BLaER1 treated with 17β-estradiol and CSF1 and Interleukin-3, amounts not matched to agents 10 nM and 100 nM (cell line): ENCODE results near the gene PRKG1.

Source experiments
- H3K27ac ChIP-seq, 11 experiments: shearing (Covaris generic); formaldehyde crosslinking; 2 replicates each; pipeline ENCODE4 v1.8.1; 2022
- H3K27me3 ChIP-seq, 11 experiments: shearing (Covaris generic); formaldehyde crosslinking; 2 replicates each; pipeline ENCODE4 v1.8.1; 2022
- H3K36me3 ChIP-seq, 11 experiments: shearing (Covaris generic); formaldehyde crosslinking; 2 replicates each; pipeline ENCODE4 v1.8.1; 2022
- H3K4me1 ChIP-seq, 10 experiments: shearing (Covaris generic); formaldehyde crosslinking; 2 replicates each; pipeline ENCODE4 v1.8.1; 2022
- H3K4me2 ChIP-seq, 11 experiments: shearing (Covaris generic); formaldehyde crosslinking; 2 replicates each; pipeline ENCODE4 v1.8.1; 2022
- H3K4me3 ChIP-seq, 10 experiments: shearing (Covaris generic); formaldehyde crosslinking; 2 replicates each; pipeline ENCODE4 v1.8.1; 2022
- H3K9ac ChIP-seq, 11 experiments: shearing (Covaris generic); formaldehyde crosslinking; 2 replicates each; pipeline ENCODE4 v1.8.1; 2022
- H3K9me3 ChIP-seq, 11 experiments: shearing (Covaris generic); formaldehyde crosslinking; replicated peaks in 1 of 11; 2 replicates each; pipeline ENCODE4 v1.8.1; 2022
- H4K20me1 ChIP-seq, 11 experiments: shearing (Covaris generic); formaldehyde crosslinking; 2 replicates each; pipeline ENCODE4 v1.8.1; 2022
- Cebpa-rat ChIP-seq, 11 experiments: shearing (Covaris generic); IDR thresholded peaks; 2 replicates each; pipeline ENCODE4 v1.8.1; 2022

The PRKG1 gene

GRCh38 chr10:52210161-52210560 is 1135.9 kb downstream of the PRKG1 start:
- H3K27ac ChIP-seq: no peak overlapping the region
- H3K4me3 ChIP-seq: no peak overlapping the region
- H3K36me3 ChIP-seq: no peaks in the 10 kb centered on the region
- H4K20me1 ChIP-seq: no peaks in the 10 kb centered on the region
- peaks cover 0 to 34% (median 13%) of the 10 kb centered on the region in 10 experiments; a peak in 10 of 20 replicates for H3K4me1 ChIP-seq
- no peaks in the 10 kb centered on the region for H3K27me3 ChIP-seq
- peaks cover 0 to 7% (median 0%) of the 10 kb centered on the region in 11 experiments; a peak in 1 of 22 replicates for H3K9me3 ChIP-seq
- no peak overlapping the region for H3K9ac ChIP-seq
- peak overlapping the region in 2 of 11 experiments; percentile 18; a peak in 1 of 22 replicates for H3K4me2 ChIP-seq
- no peak for TF ChIP-seq Cebpa-rat (IDR thresholded peaks at IDR 0.05)

- Histone ChIP-seq H3K9me3 (peaks cover 0 to 1% (median 0%) of the 10 kb centered on the region in 11 experiments; a peak in 1 of 22 replicates), H3K4me1 (peaks cover 12 to 47% (median 26%) of the 10 kb centered on the region in 10 experiments), H3K36me3 (no peaks in the 10 kb centered on the region), H3K9ac (no peak overlapping the region), H3K4me2 (peak overlapping the region in 1 of 11 experiments; percentile 9; a peak in 2 of 22 replicates), H3K27ac (no peak overlapping the region), H3K4me3 (no peak overlapping the region), H4K20me1 (no peaks in the 10 kb centered on the region), H3K27me3 (no peaks in the 10 kb centered on the region)
- no peak for TF ChIP-seq Cebpa-rat (IDR thresholded peaks at IDR 0.05)
These were observed 1137.8 kb downstream of the PRKG1 start for GRCh38 chr10:52212062-52212461.

GRCh38 chr10:52212802-52213201 is 1138.5 kb downstream of the PRKG1 start:
- Histone ChIP-seq H3K27me3 (no peaks in the 10 kb centered on the region), H3K4me3 (no peak overlapping the region), H3K4me1 (peaks cover 19 to 54% (median 33%) of the 10 kb centered on the region in 10 experiments), H3K4me2 (0 out of 22 replicates have a peak overlapping the region, but pooled peaks of 1 of the 11 experiments have one; percentile 22), H3K36me3 (no peaks in the 10 kb centered on the region), H3K27ac (no peak overlapping the region), H3K9ac (no peak overlapping the region), H4K20me1 (no peaks in the 10 kb centered on the region), H3K9me3 (no peaks in the 10 kb centered on the region)
- TF ChIP-seq Cebpa-rat (IDR thresholded peaks at IDR 0.05): no peak

GRCh38 chr10:52213321-52213752 is 1139.0 kb downstream of the PRKG1 start:
- H3K36me3 ChIP-seq: no peaks in the 10 kb centered on the region
- H3K9me3 ChIP-seq: no peaks in the 10 kb centered on the region
- peak overlapping the region in 5 of 11 experiments; percentile 22 to 26 (median 25); a peak in 7 of 22 replicates for H3K4me2 ChIP-seq
- H3K4me1 ChIP-seq: peaks cover 24 to 60% (median 38%) of the 10 kb centered on the region in 10 experiments
- H4K20me1 ChIP-seq: no peaks in the 10 kb centered on the region
- H3K27me3 ChIP-seq: no peaks in the 10 kb centered on the region
- no peak for TF ChIP-seq Cebpa-rat (IDR thresholded peaks at IDR 0.05)
- no peak overlapping the region for H3K9ac ChIP-seq
- no peak overlapping the region for H3K4me3 ChIP-seq
- H3K27ac ChIP-seq: no peak overlapping the region; a peak in 1 of 22 replicates

GRCh38 chr10:52215745-52216361 is 1141.6 kb downstream of the PRKG1 start:
- no peak for TF ChIP-seq Cebpa-rat (IDR thresholded peaks at IDR 0.05)
- H4K20me1 ChIP-seq: no peaks in the 10 kb centered on the region
- H3K9ac ChIP-seq: peak overlapping the region in 7 of 11 experiments; percentile 35 to 73 (median 65); a peak in 14 of 22 replicates

GRCh38 chr10:52216852-52217251 is 1142.6 kb downstream of the PRKG1 start:
- peak in 4 of 11 experiments; percentile 22 to 82 (median 48); a peak in 4 of 22 replicates for TF ChIP-seq Cebpa-rat (IDR thresholded peaks at IDR 0.05)
- Histone ChIP-seq H3K27ac (peak overlapping the region in 10 of 11 experiments; percentile 25 to 86 (median 74); a peak in 20 of 22 replicates), H3K4me2 (peak overlapping the region; percentile 76 to 94 (median 83); a peak in 21 of 22 replicates), H3K4me3 (peak overlapping the region; percentile 8 to 53 (median 34); a peak in 12 of 20 replicates), H3K4me1 (peaks cover 25 to 92% (median 49%) of the 10 kb centered on the region in 10 experiments), H4K20me1 (no peaks in the 10 kb centered on the region), H3K9ac (peak overlapping the region in 8 of 11 experiments; percentile 24 to 73 (median 56); a peak in 14 of 22 replicates), H3K36me3 (no peaks in the 10 kb centered on the region), H3K27me3 (no peaks in the 10 kb centered on the region), H3K9me3 (peaks cover 0 to 10% (median 0%) of the 10 kb centered on the region in 11 experiments; a peak in 3 of 22 replicates)

More at GRCh38 chr10:52215745-52216361, 1141.6 kb downstream of the PRKG1 start:
- Histone ChIP-seq H3K4me3 (peak overlapping the region in 6 of 10 experiments; percentile 20 to 53 (median 42); a peak in 8 of 20 replicates), H3K27ac (peak overlapping the region in 9 of 11 experiments; percentile 21 to 86 (median 77); a peak in 17 of 22 replicates), H3K9me3 (peaks cover 0 to 8% (median 0%) of the 10 kb centered on the region in 11 experiments; a peak in 3 of 22 replicates), H3K4me1 (peaks cover 24 to 83% (median 46%) of the 10 kb centered on the region in 10 experiments), H3K27me3 (no peaks in the 10 kb centered on the region), H3K4me2 (peak overlapping the region; percentile 76 to 94 (median 83)), H3K36me3 (no peaks in the 10 kb centered on the region)

- Histone ChIP-seq H3K9me3 (peaks cover 0 to 10% (median 0%) of the 10 kb centered on the region in 11 experiments; a peak in 3 of 22 replicates), H3K9ac (peak overlapping the region in 5 of 11 experiments; percentile 7 to 65 (median 58); a peak in 10 of 22 replicates), H3K36me3 (no peaks in the 10 kb centered on the region), H3K27me3 (no peaks in the 10 kb centered on the region), H3K27ac (peak overlapping the region in 9 of 11 experiments; percentile 46 to 86 (median 72); a peak in 19 of 22 replicates), H3K4me2 (peak overlapping the region; percentile 65 to 94 (median 79); a peak in 21 of 22 replicates), H3K4me1 (peaks cover 25 to 92% (median 53%) of the 10 kb centered on the region in 10 experiments), H3K4me3 (no peak overlapping the region; a peak in 3 of 20 replicates), H4K20me1 (no peaks in the 10 kb centered on the region)
- TF ChIP-seq Cebpa-rat (IDR thresholded peaks at IDR 0.05): no peak
These were observed 1143.2 kb downstream of the PRKG1 start for GRCh38 chr10:52217531-52217930.

- no peak overlapping the region for H3K9ac ChIP-seq
These were observed 1146.7 kb downstream of the PRKG1 start for GRCh38 chr10:52220947-52221346.

GRCh38 chr10:52221923-52222322 is 1147.6 kb downstream of the PRKG1 start:
- Histone ChIP-seq H4K20me1 (no peaks in the 10 kb centered on the region), H3K27ac (peak overlapping the region in 1 of 11 experiments; percentile 13; a peak in 1 of 22 replicates), H3K36me3 (no peaks in the 10 kb centered on the region), H3K4me2 (peak overlapping the region in 9 of 11 experiments; percentile 19 to 70 (median 69); a peak in 18 of 22 replicates), H3K9ac (no peak overlapping the region), H3K4me1 (peaks cover 14 to 58% (median 31%) of the 10 kb centered on the region in 10 experiments), H3K27me3 (no peaks in the 10 kb centered on the region), H3K4me3 (no peak overlapping the region), H3K9me3 (peaks cover 0 to 10% (median 0%) of the 10 kb centered on the region in 11 experiments; a peak in 3 of 22 replicates)
- TF ChIP-seq Cebpa-rat (IDR thresholded peaks at IDR 0.05): no peak

More at GRCh38 chr10:52220947-52221346, 1146.7 kb downstream of the PRKG1 start:
- no peaks in the 10 kb centered on the region for H3K27me3 ChIP-seq
- H3K4me2 ChIP-seq: no peak overlapping the region
- TF ChIP-seq Cebpa-rat (IDR thresholded peaks at IDR 0.05): no peak
- peaks cover 0 to 10% (median 0%) of the 10 kb centered on the region in 11 experiments; a peak in 3 of 22 replicates for H3K9me3 ChIP-seq
- peaks cover 22 to 65% (median 38%) of the 10 kb centered on the region in 10 experiments for H3K4me1 ChIP-seq
- no peak overlapping the region for H3K4me3 ChIP-seq
- no peaks in the 10 kb centered on the region for H3K36me3 ChIP-seq
- no peak overlapping the region for H3K27ac ChIP-seq
- no peaks in the 10 kb centered on the region for H4K20me1 ChIP-seq
